IMR-90 (cell line): Measurements from ENCODE around the gene CSF1. TPM values are rescaled to one million over a fixed set of nuclear protein-coding genes. Genes with fewer than 3 reads are reported as not detected.

Source experiments
- ATAC-seq: fragments of 200-7000 bp; cut with Tn5 transposase; 2 replicates; pipeline ENCODE4 v1.9.1; 2020; ENCODE audit warnings: low read depth, mild to moderate bottlenecking, moderate library complexity
- BruUV-seq: library from RNA; stranded (reverse); fragments of 400-500 nt; replicated peaks from 2 replicates; lab custom pipeline; 2021; lab: Mats Ljungman, UMichigan
- CTCF ChIA-PET: fragments of 300-600 bp; formaldehyde crosslinking; extraction: SDS; loops from one replicate; lab custom pipeline; 2021; ENCODE audit warnings: antibody characterized with exemption; lab: Yijun Ruan, JAX
- POLR2A ChIA-PET: fragments of 300-600 bp; sonication (Branson Sonifier 250); formaldehyde crosslinking; loops from one replicate; lab custom pipeline; 2022; ENCODE audit warnings: antibody characterized with exemption; ENCODE audit not compliant: unreplicated experiment; lab: Charles Lee
- DNase-seq: peaks from one replicate; pipeline ENCODE4 v3.0.0; 2013
- H2AFZ ChIP-seq: replicated peaks from 2 replicates; pipeline ENCODE3; 2013; ENCODE audit warnings: low read length, mild to moderate bottlenecking; ENCODE audit not compliant: poor library complexity
- H2AK5ac ChIP-seq: 2 replicates; pipeline ENCODE4 v1.6.1; 2013; ENCODE audit warnings: low read depth, low read length, inconsistent platforms
- H2AK9ac ChIP-seq: replicated peaks from 2 replicates; pipeline ENCODE3; 2013; ENCODE audit warnings: mild to moderate bottlenecking, low read depth, low read length, moderate library complexity; ENCODE audit not compliant: poor library complexity
- H2BK120ac ChIP-seq: 2 replicates; pipeline ENCODE4 v1.6.1; 2013; ENCODE audit warnings: low read depth, low read length, inconsistent platforms
- H2BK15ac ChIP-seq: 3 replicates; pipeline ENCODE4 v1.6.1; 2013; ENCODE audit warnings: low read depth, low read length, inconsistent platforms
- H2BK20ac ChIP-seq: 2 replicates; pipeline ENCODE4 v1.6.1; 2013; ENCODE audit warnings: low read depth, mild to moderate bottlenecking, inconsistent platforms, low read length, moderate library complexity
- H2BK5ac ChIP-seq: 2 replicates; pipeline ENCODE4 v1.6.1; 2013; ENCODE audit warnings: mild to moderate bottlenecking, low read depth, low read length, inconsistent platforms; ENCODE audit not compliant: poor library complexity, severe bottlenecking
- H3K14ac ChIP-seq: replicated peaks from 2 replicates; pipeline ENCODE4 v1.6.1; 2013; ENCODE audit warnings: low read depth, low read length, inconsistent platforms
- H3K18ac ChIP-seq: 2 replicates; pipeline ENCODE4 v1.6.1; 2013; ENCODE audit warnings: low read depth, low read length, control low read depth
- H3K23ac ChIP-seq: 2 replicates; pipeline ENCODE4 v1.6.1; 2013; ENCODE audit warnings: low read depth, low read length, inconsistent platforms
- H3K27ac ChIP-seq: 2 replicates; pipeline ENCODE4 v1.5.1; 2013; ENCODE audit warnings: mild to moderate bottlenecking, control low read depth, low read length; ENCODE audit not compliant: insufficient read depth
- H3K27me3 ChIP-seq: 2 replicates; pipeline ENCODE4 v1.6.1; 2013; ENCODE audit warnings: low read length; ENCODE audit not compliant: control insufficient read depth, insufficient read depth
- H3K36me3 ChIP-seq: 2 replicates; pipeline ENCODE4 v1.6.1; 2013; ENCODE audit warnings: low read length, mixed read lengths; ENCODE audit not compliant: control insufficient read depth, insufficient read depth
- H3K4ac ChIP-seq: 2 replicates; pipeline ENCODE4 v1.6.1; 2013; ENCODE audit warnings: low read depth, low read length, inconsistent platforms
- H3K4me1 ChIP-seq: 2 replicates; pipeline ENCODE4 v1.6.1; 2013; ENCODE audit warnings: low read length, mixed read lengths; ENCODE audit not compliant: control insufficient read depth, insufficient read depth
- H3K4me2 ChIP-seq: 2 replicates; pipeline ENCODE4 v1.6.1; 2013; ENCODE audit warnings: low read depth, mild to moderate bottlenecking, control low read depth, low read length, moderate library complexity
- H3K4me3 ChIP-seq: 2 replicates; pipeline ENCODE4 v1.5.1; 2013; ENCODE audit warnings: low read depth, mild to moderate bottlenecking, control low read depth, low read length, moderate library complexity; ENCODE audit not compliant: insufficient read depth
- H3K56ac ChIP-seq: 2 replicates; pipeline ENCODE4 v1.6.1; 2013; ENCODE audit warnings: low read length, inconsistent platforms; ENCODE audit not compliant: insufficient read depth; ENCODE audit errors: extremely low read depth
- H3K79me1 ChIP-seq, 2 experiments: 2 replicates each; pipeline ENCODE4 v1.6.1; 2013; ENCODE audit warnings: low read length in 2 of 2, inconsistent platforms in 1 of 2, low read depth in 1 of 2
- H3K9ac ChIP-seq: 2 replicates; pipeline ENCODE4 v1.6.1; 2013; ENCODE audit warnings: low read depth, low read length, control low read depth
- H3K9me1 ChIP-seq: 2 replicates; pipeline ENCODE4 v1.6.1; 2013; ENCODE audit warnings: low read length, inconsistent platforms; ENCODE audit not compliant: insufficient read depth
- H3K9me3 ChIP-seq: 2 replicates; pipeline ENCODE4 v1.6.1; 2013; ENCODE audit warnings: low read length; ENCODE audit not compliant: control insufficient read depth, insufficient read depth
- H4K20me1 ChIP-seq: 2 replicates; pipeline ENCODE4 v1.6.1; 2013; ENCODE audit warnings: low read length, inconsistent platforms; ENCODE audit not compliant: insufficient read depth
- H4K5ac ChIP-seq: 2 replicates; pipeline ENCODE4 v1.6.1; 2013; ENCODE audit warnings: mild to moderate bottlenecking, low read depth, low read length, control low read depth
- H4K8ac ChIP-seq, 2 experiments: 2 replicates each; pipeline ENCODE4 v1.6.1; 2013; ENCODE audit warnings: low read depth in 2 of 2, low read length in 2 of 2, control low read depth in 1 of 2, inconsistent platforms in 1 of 2
- H4K91ac ChIP-seq: 2 replicates; pipeline ENCODE4 v1.6.1; 2013; ENCODE audit warnings: low read depth, low read length, inconsistent platforms; ENCODE audit not compliant: insufficient read depth
- FOS ChIP-seq: fragments of 150-350 bp; IDR thresholded peaks from 2 replicates; pipeline ENCODE4 v1.6.1; 2016; ENCODE audit warnings: low read depth, low read length
- MXI1 ChIP-seq: IDR thresholded peaks from 2 replicates; pipeline ENCODE4 v1.6.1; 2012; ENCODE audit warnings: low read depth, mild to moderate bottlenecking, low read length, moderate library complexity, borderline replicate concordance
- NFE2L2 ChIP-seq: fragments of 150-350 bp; IDR thresholded peaks from 2 replicates; pipeline ENCODE4 v1.6.1; 2016; ENCODE audit warnings: low read depth, mild to moderate bottlenecking, low read length
- POLR2A ChIP-seq: IDR thresholded peaks from 2 replicates; pipeline ENCODE4 v1.6.1; 2012; ENCODE audit warnings: mild to moderate bottlenecking, low read depth, low read length
- USF2 ChIP-seq: fragments of 150-350 bp; IDR thresholded peaks from 2 replicates; pipeline ENCODE4 v1.6.1; 2017; ENCODE audit warnings: mild to moderate bottlenecking, antibody characterized with exemption, low read length, low read depth
- WGBS, 2 experiments: methylation state at CpG; one replicate each; pipeline versions ENCODE4 v1.1.5 to v1.1.7; 2013; ENCODE audit warnings: missing lambda C conversion rate in 2 of 2; ENCODE audit not compliant: insufficient read length in 1 of 2; ENCODE audit errors: extremely low coverage in 2 of 2; 5-methylcytosine and 5-hydroxymethylcytosine counted together
- dilution Hi-C: fragments of 300-500 bp; cut with HindIII; formaldehyde crosslinking; loops from one replicate; pipeline ENCODE4 v1.14.3; 2018; ENCODE audit warnings: low sequenced_read_pairs; ENCODE audit not compliant: unreplicated experiment
- in situ Hi-C: fragments of 300-500 bp; cut with MboI; formaldehyde crosslinking; loops from 3 replicates; pipeline ENCODE4 v1.14.3; 2019; ENCODE audit warnings: low sequenced_read_pairs, inconsistent platforms, mixed read lengths
- intact Hi-C: fragments of 100-400 bp; cut with micrococcal nuclease; formaldehyde crosslinking; loops from 2 replicates; pipeline ENCODE4 v1.10.0; 2022
- polyA plus RNA-seq, 3 experiments: library from polyadenylated mRNA; depleted of rRNA; stranded (reverse); fragments of >200 nt; gene quantifications; 2 replicates each; pipeline ENCODE4 v1.2.3, GENCODE V29; 2012; ENCODE audit warnings: low replicate concordance in 1 of 3
- total RNA-seq: library from RNA; depleted of rRNA; stranded (reverse); fragments of >200 nt; gene quantifications from 2 replicates; pipeline ENCODE4 v1.2.3, GENCODE V29; 2012; rRNA removed

The CSF1 gene
- total and polyA plus RNA-seq, 2 of the 4 experiments (the other 2 are of a cell fraction) = 14.3 to 22.0 TPM

DNA sequence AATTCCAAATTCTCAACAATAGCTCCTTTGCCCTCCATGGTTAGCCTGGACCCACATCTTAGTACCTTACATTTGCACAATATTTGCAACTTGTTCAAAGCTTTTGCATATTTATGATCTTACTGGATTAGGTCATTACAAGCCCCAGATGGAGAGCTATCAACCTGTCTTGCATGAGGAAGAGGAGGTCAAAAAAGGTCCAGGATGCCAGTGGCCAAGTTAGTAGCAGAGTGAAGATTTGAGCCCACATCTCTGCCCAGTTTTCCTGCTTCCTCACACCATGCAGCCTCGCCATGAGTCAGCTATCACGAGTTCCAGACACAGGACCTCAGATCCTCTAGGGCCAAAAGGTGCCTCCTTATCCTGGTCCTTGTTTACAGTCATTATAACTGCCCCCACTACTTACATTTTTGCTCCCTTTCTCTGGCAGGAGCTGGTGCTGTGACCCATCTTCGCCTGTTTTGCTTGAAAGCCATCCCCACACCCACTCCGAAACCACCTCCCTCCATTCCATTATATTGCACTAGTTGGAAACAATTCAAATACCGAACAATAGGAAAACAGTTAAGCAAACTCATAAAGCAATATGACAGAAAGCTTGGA, 68.9 kb downstream of the CSF1 start:
- ATAC-seq (peak; percentile 22), DNase-seq (peak; percentile 71)
- no peak for TF ChIP-seq MXI1
- peak; percentile 22; the same call in 1 of the 2 replicates for TF ChIP-seq USF2
- TF ChIP-seq POLR2A = no peak
- 0 out of 2 replicates have a peak, but pooled peaks have one; percentile 22 for TF ChIP-seq FOS
- peak; percentile 59 for TF ChIP-seq NFE2L2
- WGBS, 2 experiments = 20% methylated on average over 3 of the region's 5 CpGs; no CpG with 5 or more reads in 1 of the 2 experiments
- peak overlapping the region; percentile 78 for H3K14ac ChIP-seq
- intact Hi-C loops (loop anchor here (2.0 to 5.0 kb wide), 2 partner anchors 47 to 61 kb away; no protein-coding TSS in a partner anchor), dilution Hi-C loops (no loop called here), in situ Hi-C loops (loop anchor here (5.0 kb wide), 2 partner anchors 62 to 337 kb away; no protein-coding TSS in a partner anchor)
- H2AK5ac ChIP-seq = peak overlapping the region; percentile 99; the same call in 1 of the 2 replicates
- peaks cover 24% of the 10 kb centered on the region for H3K9me1 ChIP-seq
- peak overlapping the region; percentile 100 for H2BK120ac ChIP-seq
- peaks cover 32% of the 10 kb centered on the region for H3K4me1 ChIP-seq
- H2AK9ac ChIP-seq = peak overlapping the region; percentile 38
- BruUV-seq = no TSS peak
- peak overlapping the region; percentile 66; the same call in 1 of the 2 replicates for H3K56ac ChIP-seq
- no peaks in the 10 kb centered on the region for H4K20me1 ChIP-seq
- H3K27me3 ChIP-seq = no peaks in the 10 kb centered on the region
- peak overlapping the region; percentile 63 for H3K23ac ChIP-seq
- peak overlapping the region; percentile 96 for H4K91ac ChIP-seq
- no peaks in the 10 kb centered on the region for H3K79me1 ChIP-seq
- CTCF ChIA-PET = interaction anchor here (0.6 to 2.0 kb wide), 6 partner anchors 45 to 203 kb away, joined by 3 to 10 read pairs (median 3); no protein-coding TSS in a partner anchor
- peak overlapping the region; percentile 81 for H2BK20ac ChIP-seq
- peak overlapping the region; percentile 78 for H4K5ac ChIP-seq
- peak overlapping the region; percentile 72 for H3K18ac ChIP-seq
- H3K4me3 ChIP-seq = no peak overlapping the region
- peak overlapping the region; percentile 70 to 87; a peak in 2 of 4 replicates for H4K8ac ChIP-seq
- H3K4ac ChIP-seq = peak overlapping the region; percentile 99
- H3K4me2 ChIP-seq = peak overlapping the region; percentile 23; the same call in 1 of the 2 replicates
- peak overlapping the region; percentile 91 for H3K27ac ChIP-seq
- H2BK15ac ChIP-seq = peak overlapping the region; percentile 99; the same call in 2 of the 3 replicates
- no peak overlapping the region for H3K9ac ChIP-seq
- H3K9me3 ChIP-seq = peaks cover 12% of the 10 kb centered on the region
- no peaks in the 10 kb centered on the region for H3K36me3 ChIP-seq
- H2BK5ac ChIP-seq = peak overlapping the region; percentile 61
- H2AFZ ChIP-seq = peak overlapping the region; percentile 24
- POLR2A ChIA-PET = interaction anchor here (1.3 kb wide), 1 partner anchor 20 kb away, joined by 3 read pairs; no protein-coding TSS in a partner anchor

Other genes with a start within 250 kb of the CSF1 start
- gene GSTM2, start 242.8 kb upstream of the CSF1 start, total RNA-seq = 6.9 and 10.2 TPM in 2 replicates
- gene GSTM2, start 242.8 kb upstream of the CSF1 start, polyA plus RNA-seq (2012; rRNA removed) = 85.5 and 93.9 TPM in 2 replicates
- not detected in 2 replicates for gene GSTM1, start 223.0 kb upstream of the CSF1 start, total RNA-seq
- gene GSTM1, start 223.0 kb upstream of the CSF1 start, polyA plus RNA-seq (2012; rRNA removed) = not detected in 2 replicates
- 0.28 and 0.36 TPM in 2 replicates for gene GSTM5, start 198.6 kb upstream of the CSF1 start, total RNA-seq
- gene GSTM5, start 198.6 kb upstream of the CSF1 start, polyA plus RNA-seq (2012; rRNA removed) = 1.2 TPM in 2 replicates
- gene GSTM3, start 169.8 kb upstream of the CSF1 start, total RNA-seq = 101 and 131 TPM in 2 replicates
- gene GSTM3, start 169.8 kb upstream of the CSF1 start, polyA plus RNA-seq (2012; rRNA removed) = 97.4 and 102 TPM in 2 replicates
- not detected in 2 replicates for gene EPS8L3, start 146.9 kb upstream of the CSF1 start, total RNA-seq
- not detected in 2 replicates for gene EPS8L3, start 146.9 kb upstream of the CSF1 start, polyA plus RNA-seq (2012; rRNA removed)
- gene AHCYL1, start 73.9 kb downstream of the CSF1 start, total RNA-seq = 73.9 and 76.0 TPM in 2 replicates
- 63.9 and 75.1 TPM in 2 replicates for gene AHCYL1, start 73.9 kb downstream of the CSF1 start, polyA plus RNA-seq (2012; rRNA removed)
- 31.4 and 33.5 TPM in 2 replicates for gene STRIP1, start 123.8 kb downstream of the CSF1 start, total RNA-seq
- gene STRIP1, start 123.8 kb downstream of the CSF1 start, polyA plus RNA-seq (2012; rRNA removed) = 28.6 and 30.4 TPM in 2 replicates
- gene ALX3, start 159.8 kb downstream of the CSF1 start, total RNA-seq = not detected in 2 replicates
- not detected in 2 replicates for gene ALX3, start 159.8 kb downstream of the CSF1 start, polyA plus RNA-seq (2012; rRNA removed)
- gene UBL4B, start 201.6 kb downstream of the CSF1 start, total RNA-seq = not detected in 2 replicates
- not detected in 2 replicates for gene UBL4B, start 201.6 kb downstream of the CSF1 start, polyA plus RNA-seq (2012; rRNA removed)
- 0.54 and 0.83 TPM in 2 replicates for gene SLC6A17, start 239.6 kb downstream of the CSF1 start, total RNA-seq
- 0.82 and 1.8 TPM in 2 replicates for gene SLC6A17, start 239.6 kb downstream of the CSF1 start, polyA plus RNA-seq (2012; rRNA removed)